ENCODE results near the gene BBS10. TPM values are rescaled to one million over a fixed set of nuclear protein-coding genes. Genes with fewer than 3 reads are reported as not detected.
"Not testable (repeated sequence)": the region's sequence is repeated elsewhere in the genome, so short reads cannot be mapped to it uniquely, and the experiment has no call there.

Gene BBS10
- total and polyA plus RNA-seq, 4 donors = 4.1 to 8.9 (median 7.4) TPM

GRCh38 chr12:76341436-76342030, 6.7 kb downstream of the BBS10 start:
- no peak overlapping the region for H3K4me3 ChIP-seq (ENCODE audit: low read length in 2 of 2)
- no peak overlapping the region for H3K27ac ChIP-seq (ENCODE audit: low read depth in 1 of 2, low read length in 2 of 2)
- no peaks in the 10 kb centered on the region for H3K9me3 ChIP-seq (ENCODE audit: control insufficient read depth, low read length)
- intact Hi-C loops (cut with DNase I) = loop anchor here (10.0 kb wide), 3 partner anchors 113 to 257 kb away; partner anchors contain the start of genes NAP1L1 (in 2 of the 2) and OSBPL8 (in 1 of the 2)
- WGBS, 2 donors = 83 to 84% methylated on average over 5 of the region's 5 CpGs
- DNase-seq (no peak), ATAC-seq (ENCODE audit: low FRiP score) (no peak)
- no peaks in the 10 kb centered on the region for H3K4me1 ChIP-seq (ENCODE audit: control insufficient read depth in 1 of 2, insufficient read depth in 2 of 2, low read length in 2 of 2)
- H3K27me3 ChIP-seq (ENCODE audit: control insufficient read depth in 1 of 2, insufficient read depth in 2 of 2, low read length in 1 of 2) = no peaks in the 10 kb centered on the region
- H3K36me3 ChIP-seq (ENCODE audit: control insufficient read depth in 1 of 2, insufficient read depth in 2 of 2, low read length in 1 of 2) = no peaks in the 10 kb centered on the region

DNA sequence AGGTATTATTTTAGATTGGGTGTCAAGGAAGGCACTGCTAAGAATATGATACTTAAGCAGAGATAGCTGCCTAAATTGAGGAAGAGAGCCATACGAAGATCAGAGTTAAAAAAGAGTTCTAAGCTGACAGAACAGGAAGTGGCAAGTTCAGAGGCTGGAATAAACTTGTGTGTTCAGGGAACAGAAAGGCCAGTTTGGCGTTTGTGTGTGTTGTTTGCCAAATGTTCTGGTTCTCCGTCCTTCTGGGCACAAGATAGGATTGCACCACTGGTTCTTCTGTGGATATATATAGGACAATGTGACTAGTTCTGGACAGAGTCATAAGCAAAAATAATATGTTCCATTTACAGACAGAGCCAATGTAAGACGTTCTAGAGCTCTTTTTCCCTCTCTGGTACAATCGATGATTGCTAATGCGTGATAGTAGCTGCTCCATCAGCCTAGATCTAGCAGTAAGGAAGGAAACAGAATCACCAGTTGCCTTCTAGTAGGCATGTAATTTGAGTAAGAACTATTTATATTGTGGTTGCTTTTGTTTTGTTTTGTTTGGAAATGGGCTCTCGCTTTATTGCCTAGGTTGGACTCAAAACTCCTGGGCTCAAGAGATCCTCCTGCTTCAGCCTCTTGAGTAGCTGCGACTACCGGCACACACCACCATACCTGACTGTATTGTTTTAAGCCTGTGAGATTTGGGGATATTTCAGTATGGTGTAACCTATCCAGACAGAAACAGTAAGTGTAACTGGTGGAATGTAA, 7.4 kb downstream of the BBS10 start:
- intact Hi-C loops (cut with DNase I) = loop anchor here (10.0 kb wide), 3 partner anchors 114 to 256 kb away; partner anchors contain the start of genes NAP1L1 (in 2 of the 2) and OSBPL8 (in 1 of the 2)
- 76 to 77% methylated on average over 9 of the region's 9 CpGs for WGBS, 2 donors
- ATAC-seq (ENCODE audit: low FRiP score) (no peak), DNase-seq (no peak)
- Histone ChIP-seq H3K36me3 (ENCODE audit: control insufficient read depth in 1 of 2, insufficient read depth in 2 of 2, low read length in 1 of 2) (no peaks in the 10 kb centered on the region), H3K4me3 (ENCODE audit: low read length in 2 of 2) (no peak overlapping the region), H3K4me1 (ENCODE audit: control insufficient read depth in 1 of 2, insufficient read depth in 2 of 2, low read length in 2 of 2) (no peaks in the 10 kb centered on the region), H3K27ac (ENCODE audit: low read depth in 1 of 2, low read length in 2 of 2) (no peak overlapping the region), H3K9me3 (ENCODE audit: control insufficient read depth, low read length) (no peaks in the 10 kb centered on the region), H3K27me3 (ENCODE audit: control insufficient read depth in 1 of 2, insufficient read depth in 2 of 2, low read length in 1 of 2) (no peaks in the 10 kb centered on the region)

GRCh38 chr12:76337583-76337982, 10.6 kb downstream of the BBS10 start:
- DNase-seq (no peak), ATAC-seq (ENCODE audit: low FRiP score) (no peak)
- H3K27ac ChIP-seq (ENCODE audit: low read depth in 1 of 2, low read length in 2 of 2) = no peak overlapping the region
- WGBS, 2 donors = 13 to 15% methylated on average over 3 of the region's 3 CpGs
- no peak overlapping the region for H3K4me3 ChIP-seq (ENCODE audit: low read length in 2 of 2)
- intact Hi-C loops (cut with DNase I) = no loop called here
- H3K27me3 ChIP-seq (ENCODE audit: control insufficient read depth in 1 of 2, insufficient read depth in 2 of 2, low read length in 1 of 2) = no peaks in the 10 kb centered on the region
- H3K9me3 ChIP-seq (ENCODE audit: control insufficient read depth, low read length) = no peaks in the 10 kb centered on the region
- H3K4me1 ChIP-seq (ENCODE audit: control insufficient read depth in 1 of 2, insufficient read depth in 2 of 2, low read length in 2 of 2) = no peaks in the 10 kb centered on the region
- H3K36me3 ChIP-seq (ENCODE audit: control insufficient read depth in 1 of 2, insufficient read depth in 2 of 2, low read length in 1 of 2) = no peaks in the 10 kb centered on the region

- no peaks in the 10 kb centered on the region for H3K9me3 ChIP-seq (ENCODE audit: control insufficient read depth, low read length)
- no peaks in the 10 kb centered on the region for H3K4me1 ChIP-seq (ENCODE audit: control insufficient read depth in 1 of 2, insufficient read depth in 2 of 2, low read length in 2 of 2)
- ATAC-seq (ENCODE audit: low FRiP score) (no peak), DNase-seq (no peak)
- intact Hi-C loops (cut with DNase I) = no loop called here
- H3K27ac ChIP-seq (ENCODE audit: low read depth in 1 of 2, low read length in 2 of 2) = no peak overlapping the region
- WGBS, 2 donors = 44 to 51% methylated on average over 1 of the region's 1 CpG
- no peaks in the 10 kb centered on the region for H3K36me3 ChIP-seq (ENCODE audit: control insufficient read depth in 1 of 2, insufficient read depth in 2 of 2, low read length in 1 of 2)
- no peak overlapping the region for H3K4me3 ChIP-seq (ENCODE audit: low read length in 2 of 2)
- no peaks in the 10 kb centered on the region for H3K27me3 ChIP-seq (ENCODE audit: control insufficient read depth in 1 of 2, insufficient read depth in 2 of 2, low read length in 1 of 2)
Observed at GRCh38 chr12:76332606-76333005, 15.6 kb downstream of the BBS10 start.

DNA sequence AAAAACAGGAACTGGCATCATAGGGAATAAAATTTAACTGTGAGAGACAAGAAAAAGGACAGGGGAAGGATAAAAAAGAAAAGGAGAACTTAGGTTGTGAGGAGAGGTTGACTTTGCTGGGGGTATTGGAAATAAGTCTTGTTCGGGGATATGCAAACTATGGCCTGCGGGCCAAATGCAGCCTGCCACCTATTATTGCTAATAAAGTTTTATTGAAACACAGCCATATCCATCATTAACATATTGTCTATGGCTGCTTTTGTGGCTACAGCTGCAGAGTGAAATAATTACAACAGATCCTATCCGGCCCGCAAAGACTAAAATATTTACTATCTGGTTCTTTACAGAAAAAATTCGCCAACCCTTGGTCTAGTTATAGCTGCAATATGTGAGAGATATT, 18.6 kb downstream of the BBS10 start:
- DNase-seq = no peak
- H3K4me3 ChIP-seq (ENCODE audit: low read length in 2 of 2) = no peak overlapping the region
- H3K36me3 ChIP-seq (ENCODE audit: control insufficient read depth in 1 of 2, insufficient read depth in 2 of 2, low read length in 1 of 2) = no peaks in the 10 kb centered on the region
- 94 to 96% methylated on average over 5 of the region's 5 CpGs for WGBS, 2 donors
- no peaks in the 10 kb centered on the region for H3K27me3 ChIP-seq (ENCODE audit: control insufficient read depth in 1 of 2, insufficient read depth in 2 of 2, low read length in 1 of 2)
- intact Hi-C loops (cut with DNase I) = no loop called here
- no peak overlapping the region for H3K27ac ChIP-seq (ENCODE audit: low read depth in 1 of 2, low read length in 2 of 2)
- no peaks in the 10 kb centered on the region for H3K4me1 ChIP-seq (ENCODE audit: control insufficient read depth in 1 of 2, insufficient read depth in 2 of 2, low read length in 2 of 2)
- no peak for ATAC-seq (ENCODE audit: low FRiP score)
- H3K9me3 ChIP-seq (ENCODE audit: control insufficient read depth, low read length) = peaks cover 1% of the 10 kb centered on the region

DNA sequence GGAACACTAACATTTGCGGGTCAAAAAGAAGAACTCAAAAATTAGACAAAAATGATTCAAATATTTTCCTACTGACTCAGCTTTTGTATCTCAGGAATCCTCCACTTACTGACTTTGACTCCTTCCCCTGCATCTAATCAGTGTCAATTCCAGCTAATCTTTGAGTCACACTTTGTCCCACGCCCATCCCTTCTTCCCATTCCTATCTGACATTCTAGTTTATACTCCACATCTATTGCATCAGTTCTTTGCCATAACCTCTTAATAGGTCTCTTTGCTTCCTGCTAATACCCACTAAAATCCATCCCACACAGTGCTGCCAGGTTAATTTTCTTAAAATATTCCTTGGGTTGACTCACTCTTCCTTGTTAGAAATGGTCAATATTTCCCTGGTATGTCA, 19.1 kb downstream of the BBS10 start:
- Histone ChIP-seq H3K27me3 (ENCODE audit: control insufficient read depth in 1 of 2, insufficient read depth in 2 of 2, low read length in 1 of 2) (no peaks in the 10 kb centered on the region), H3K36me3 (ENCODE audit: control insufficient read depth in 1 of 2, insufficient read depth in 2 of 2, low read length in 1 of 2) (no peaks in the 10 kb centered on the region), H3K27ac (ENCODE audit: low read depth in 1 of 2, low read length in 2 of 2) (no peak overlapping the region), H3K4me3 (ENCODE audit: low read length in 2 of 2) (no peak overlapping the region), H3K9me3 (ENCODE audit: control insufficient read depth, low read length) (peaks cover 1% of the 10 kb centered on the region), H3K4me1 (ENCODE audit: control insufficient read depth in 1 of 2, insufficient read depth in 2 of 2, low read length in 2 of 2) (no peaks in the 10 kb centered on the region)
- WGBS, 2 donors = 76 to 80% methylated on average over 2 of the region's 2 CpGs
- ATAC-seq (ENCODE audit: low FRiP score) = no peak
- intact Hi-C loops (cut with DNase I) = no loop called here
- DNase-seq = no peak

DNA sequence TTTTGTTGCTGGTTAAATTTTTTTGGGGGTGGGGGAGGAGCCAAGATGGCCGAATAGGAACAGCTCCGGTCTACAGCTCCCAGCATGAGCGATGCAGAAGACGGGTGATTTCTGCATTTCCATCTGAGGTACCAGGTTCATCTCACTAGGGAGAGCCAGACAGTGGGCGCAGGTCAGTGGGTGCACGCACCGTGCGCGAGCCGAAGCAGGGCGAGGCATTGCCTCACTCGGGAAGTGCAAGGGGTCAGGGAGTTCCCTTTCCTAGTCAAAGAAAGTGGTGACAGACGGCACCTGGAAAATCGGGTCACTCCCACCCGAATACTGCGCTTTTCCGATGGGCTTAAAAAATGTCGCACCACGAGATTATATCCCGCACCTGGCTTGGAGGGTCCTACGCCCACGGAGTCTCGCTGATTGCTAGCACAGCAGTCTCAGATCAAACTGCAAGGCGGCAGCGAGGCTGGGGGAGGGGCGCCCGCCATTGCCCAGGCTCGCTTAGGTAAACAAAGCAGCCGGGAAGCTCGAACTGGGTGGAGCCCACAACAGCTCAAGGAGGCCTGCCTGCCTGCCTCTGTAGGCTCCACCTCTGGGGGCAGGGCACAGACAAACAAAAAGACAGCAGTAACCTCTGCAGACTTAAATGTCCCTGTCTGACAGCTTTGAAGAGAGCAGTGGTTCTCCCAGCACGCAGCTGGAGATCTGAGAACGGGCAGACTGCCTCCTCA, 28.5 kb downstream of the BBS10 start:
- H3K27me3 ChIP-seq (ENCODE audit: control insufficient read depth in 1 of 2, insufficient read depth in 2 of 2, low read length in 1 of 2); H3K9me3 ChIP-seq (ENCODE audit: control insufficient read depth, low read length); H3K36me3 ChIP-seq (ENCODE audit: control insufficient read depth in 1 of 2, insufficient read depth in 2 of 2, low read length in 1 of 2); H3K4me3 ChIP-seq (ENCODE audit: low read length in 2 of 2); H3K4me1 ChIP-seq (ENCODE audit: control insufficient read depth in 1 of 2, insufficient read depth in 2 of 2, low read length in 2 of 2); H3K27ac ChIP-seq (ENCODE audit: low read depth in 1 of 2, low read length in 2 of 2); DNase-seq; ATAC-seq (ENCODE audit: low FRiP score); intact Hi-C loops (cut with DNase I): not testable (repeated sequence)
- WGBS, 2 donors = 67 to 79% methylated on average over 26 to 30 of the region's 32 CpGs

- Histone ChIP-seq H3K36me3 (ENCODE audit: control insufficient read depth in 1 of 2, insufficient read depth in 2 of 2, low read length in 1 of 2) (no peaks in the 10 kb centered on the region), H3K27ac (ENCODE audit: low read depth in 1 of 2, low read length in 2 of 2) (no peak overlapping the region), H3K4me1 (ENCODE audit: control insufficient read depth in 1 of 2, insufficient read depth in 2 of 2, low read length in 2 of 2) (no peaks in the 10 kb centered on the region), H3K4me3 (ENCODE audit: low read length in 2 of 2) (no peak overlapping the region), H3K27me3 (ENCODE audit: control insufficient read depth in 1 of 2, insufficient read depth in 2 of 2, low read length in 1 of 2) (no peaks in the 10 kb centered on the region), H3K9me3 (ENCODE audit: control insufficient read depth, low read length) (no peaks in the 10 kb centered on the region)
- 78 to 85% methylated on average over 1 of the region's 1 CpG for WGBS, 2 donors
- DNase-seq (no peak), ATAC-seq (ENCODE audit: low FRiP score) (no peak)
- intact Hi-C loops (cut with DNase I) = no loop called here
Observed at GRCh38 chr12:76318773-76319594, 29.2 kb downstream of the BBS10 start.

All from aorta (tissue), 5 donors.